Hepatocyte (in vitro differentiated cells): ENCODE results near the gene ZNF579. TPM values are rescaled to one million over a fixed set of nuclear protein-coding genes. Genes with fewer than 3 reads are reported as not detected.
A peak's percentile ranks its signal among the peaks of the same experiment; 100 is the strongest.

ENCODE experiments used
- DNase-seq: peaks from one replicate; pipeline ENCODE4 v3.0.0-alpha.2; 2016; ENCODE audit warnings: low spot score
- H2AFZ ChIP-seq: fragments of 200-600 bp; sonication (generic); 2 replicates; pipeline ENCODE4 v1.6.0; 2016; ENCODE audit warnings: antibody characterized with exemption, mild to moderate bottlenecking
- H3K27ac ChIP-seq: fragments of 200-600 bp; sonication (generic); 2 replicates; pipeline ENCODE4 v1.5.1; 2016; ENCODE audit warnings: mild to moderate bottlenecking
- H3K27me3 ChIP-seq: fragments of 200-600 bp; sonication (generic); 2 replicates; pipeline ENCODE4 v1.6.1; 2016
- H3K36me3 ChIP-seq: fragments of 200-600 bp; sonication (generic); replicated peaks from 2 replicates; pipeline ENCODE4 v1.5.1; 2016; ENCODE audit warnings: low read depth; ENCODE audit not compliant: insufficient read depth
- H3K4me1 ChIP-seq: fragments of 200-600 bp; sonication (generic); 2 replicates; pipeline ENCODE4 v1.5.1; 2016; ENCODE audit warnings: mild to moderate bottlenecking, moderate library complexity; ENCODE audit not compliant: insufficient read depth
- H3K4me2 ChIP-seq: fragments of 200-600 bp; sonication (generic); 2 replicates; pipeline ENCODE4 v1.6.0; 2016
- H3K4me3 ChIP-seq: fragments of 200-600 bp; sonication (generic); 2 replicates; pipeline ENCODE4 v1.5.1; 2016; ENCODE audit warnings: mild to moderate bottlenecking
- H3K79me2 ChIP-seq: fragments of 200-600 bp; sonication (generic); 2 replicates; pipeline ENCODE4 v1.6.0; 2017; ENCODE audit warnings: mild to moderate bottlenecking
- H3K9me2 ChIP-seq: fragments of 200-600 bp; sonication (generic); replicated peaks from 2 replicates; pipeline ENCODE4 v1.6.0; 2017; ENCODE audit warnings: mild to moderate bottlenecking; ENCODE audit not compliant: insufficient read depth
- H3K9me3 ChIP-seq: fragments of 200-600 bp; sonication (generic); 2 replicates; pipeline ENCODE4 v1.5.1; 2016; ENCODE audit warnings: low read depth, mild to moderate bottlenecking
- H4K20me1 ChIP-seq: fragments of 200-600 bp; sonication (generic); 2 replicates; pipeline ENCODE4 v1.6.0; 2016; ENCODE audit warnings: mild to moderate bottlenecking; ENCODE audit not compliant: insufficient read depth, poor library complexity, severe bottlenecking
- CTCF ChIP-seq: fragments of 200-600 bp; sonication (generic); IDR thresholded peaks from 2 replicates; pipeline ENCODE4 v1.5.1; 2016; ENCODE audit warnings: antibody characterized with exemption, mild to moderate bottlenecking; ENCODE audit not compliant: poor library complexity
- EZH2 ChIP-seq: fragments of 200-600 bp; sonication (generic); IDR thresholded peaks from 2 replicates; pipeline ENCODE4 v1.6.1; 2016; ENCODE audit warnings: antibody characterized with exemption, mild to moderate bottlenecking, borderline replicate concordance
- EZH2phosphoT487 ChIP-seq: fragments of 200-600 bp; sonication (generic); IDR thresholded peaks from one replicate; pipeline ENCODE4 v1.6.1; 2018; ENCODE audit warnings: antibody characterized with exemption, mild to moderate bottlenecking, low read depth, moderate library complexity; ENCODE audit not compliant: unreplicated experiment, severe bottlenecking
- WGBS: methylation state at CpG from one replicate; pipeline ENCODE4 v1.1.6; 2016; ENCODE audit warnings: low lambda C conversion rate; ENCODE audit errors: missing lambda C conversion rate; 5-methylcytosine and 5-hydroxymethylcytosine counted together
- polyA plus RNA-seq: library from polyadenylated mRNA; unstranded; fragments of >200 nt; fragmentation: Nextera tagmentation; extraction: Ambion mirVana; gene quantifications from 2 replicates; pipeline ENCODE4 v1.2.1, GENCODE V29; 2016
- total RNA-seq: library from RNA; depleted of rRNA; stranded (reverse); fragments of >200 nt; gene quantifications from 2 replicates; pipeline ENCODE4 v1.2.3, GENCODE V29; 2014

Gene ZNF579
- total and polyA plus RNA-seq, 2 experiments from 2014 or later: 5.1 to 14.8 TPM

GRCh38 chr19:55601084-55601483 lies 20.4 kb upstream of the ZNF579 start:
- Histone ChIP-seq H3K4me1 (peaks cover 13% of the 10 kb centered on the region), H3K4me3 (peak overlapping the region; percentile 76), H3K79me2 (peaks cover 9% of the 10 kb centered on the region), H3K36me3 (no peaks in the 10 kb centered on the region), H3K27me3 (no peaks in the 10 kb centered on the region), H4K20me1 (no peaks in the 10 kb centered on the region), H3K27ac (peak overlapping the region; percentile 98), H3K9me3 (no peaks in the 10 kb centered on the region), H3K9me2 (no peaks in the 10 kb centered on the region), H3K4me2 (peak overlapping the region; percentile 93), H2AFZ (peak overlapping the region; percentile 74)
- no peak for DNase-seq
- TF ChIP-seq CTCF: no peak
- no peak for TF ChIP-seq EZH2
- TF ChIP-seq EZH2phosphoT487: no peak
- 91% methylated on average over 4 of the region's 4 CpGs for whole genome bisulfite sequencing

- WGBS: 16% methylated on average over 11 of the region's 15 CpGs
- Histone ChIP-seq H3K79me2 (peaks cover 5% of the 10 kb centered on the region), H3K27me3 (no peaks in the 10 kb centered on the region), H4K20me1 (no peaks in the 10 kb centered on the region), H3K4me2 (peak overlapping the region; percentile 93), H2AFZ (peak overlapping the region; percentile 74), H3K4me3 (peak overlapping the region; percentile 76), H3K27ac (peak overlapping the region; percentile 98), H3K9me3 (no peaks in the 10 kb centered on the region), H3K36me3 (no peaks in the 10 kb centered on the region), H3K4me1 (peaks cover 13% of the 10 kb centered on the region), H3K9me2 (no peaks in the 10 kb centered on the region)
- no peak for DNase-seq
- TF ChIP-seq EZH2: no peak
- TF ChIP-seq EZH2phosphoT487: no peak
- TF ChIP-seq CTCF: no peak
These were observed 20.0 kb upstream of the ZNF579 start for GRCh38 chr19:55600662-55601028.

GRCh38 chr19:55599842-55600661 lies 19.4 kb upstream of the ZNF579 start, which contains the start of gene ZNF524:
Gene ZNF524 (plus strand): TSS chr19:55600288. CDS start chr19:55602113, 1,825 bp downstream.
- under 1% methylated on average over 27 of the region's 97 CpGs for WGBS
- H3K4me1 ChIP-seq: peaks cover 13% of the 10 kb centered on the region
- H3K27me3 ChIP-seq: no peaks in the 10 kb centered on the region
- no peaks in the 10 kb centered on the region for H4K20me1 ChIP-seq
- peak within 1 kb of the TSS; percentile 83 for H3K4me3 ChIP-seq
- H3K79me2 ChIP-seq: peaks cover 5% of the 10 kb centered on the region
- H3K36me3 ChIP-seq: no peaks in the 10 kb centered on the region
- no peaks in the 10 kb centered on the region for H3K9me2 ChIP-seq
- no peak for TF ChIP-seq EZH2phosphoT487
- TF ChIP-seq CTCF: no peak
- no peak for TF ChIP-seq EZH2
- H3K4me2 ChIP-seq: peak within 1 kb of the TSS; percentile 93
- H3K27ac ChIP-seq: peak within 1 kb of the TSS; percentile 98
- peak within 1 kb of the TSS; percentile 75 for H2AFZ ChIP-seq
- DNase-seq: peak; percentile 93
- no peaks in the 10 kb centered on the region for H3K9me3 ChIP-seq
